ENCODE results near the gene TMEM231.
A peak's percentile ranks its signal among the peaks of the same experiment; 100 is the strongest.
"Not testable (repeated sequence)": the region's sequence is repeated elsewhere in the genome, so short reads cannot be mapped to it uniquely, and the experiment has no call there.

The TMEM231 gene

DNA sequence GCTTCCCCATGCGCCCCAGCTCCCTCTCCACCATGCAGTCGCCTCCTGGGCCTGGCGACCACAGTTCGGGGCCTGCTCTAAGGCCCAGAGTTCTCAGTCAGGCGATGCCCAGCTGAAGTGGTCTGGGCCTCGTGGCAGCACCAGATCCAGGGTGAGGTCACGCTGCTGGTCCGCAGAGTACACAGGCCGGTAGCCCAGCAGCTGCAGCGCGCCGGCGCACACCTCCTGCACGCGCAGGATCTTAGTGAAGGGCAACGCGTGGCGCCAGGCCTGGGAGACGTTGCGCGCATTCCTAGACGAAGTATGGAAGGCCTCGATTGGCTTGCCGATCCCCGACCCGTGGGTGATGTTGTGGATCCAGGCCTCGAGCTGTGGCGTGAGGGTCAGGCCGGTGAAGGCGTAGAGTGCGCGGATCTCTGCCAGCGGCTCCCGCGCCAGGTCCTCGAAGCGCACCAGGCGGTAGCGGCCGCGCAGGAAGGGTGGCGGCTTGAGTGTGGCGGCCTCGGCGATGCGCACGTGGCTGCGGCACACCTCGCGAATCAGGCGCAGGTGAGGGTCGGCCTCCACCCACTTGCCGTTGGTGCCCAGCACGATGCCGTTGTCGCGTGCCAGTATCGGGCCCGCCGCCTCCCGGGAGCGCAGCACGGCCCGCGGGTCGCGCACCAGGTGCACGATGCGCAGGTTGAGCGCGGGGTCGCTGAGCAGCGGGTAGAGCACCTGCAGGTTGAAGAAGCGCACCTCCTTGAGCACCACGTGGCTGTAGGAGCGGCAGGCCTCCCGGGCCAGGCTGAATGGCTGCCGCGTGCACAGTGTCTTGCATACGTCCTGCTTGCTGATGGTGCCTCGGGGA is 26.8 kb downstream of the TMEM231 start:
- no peak for DNase-seq

DNA sequence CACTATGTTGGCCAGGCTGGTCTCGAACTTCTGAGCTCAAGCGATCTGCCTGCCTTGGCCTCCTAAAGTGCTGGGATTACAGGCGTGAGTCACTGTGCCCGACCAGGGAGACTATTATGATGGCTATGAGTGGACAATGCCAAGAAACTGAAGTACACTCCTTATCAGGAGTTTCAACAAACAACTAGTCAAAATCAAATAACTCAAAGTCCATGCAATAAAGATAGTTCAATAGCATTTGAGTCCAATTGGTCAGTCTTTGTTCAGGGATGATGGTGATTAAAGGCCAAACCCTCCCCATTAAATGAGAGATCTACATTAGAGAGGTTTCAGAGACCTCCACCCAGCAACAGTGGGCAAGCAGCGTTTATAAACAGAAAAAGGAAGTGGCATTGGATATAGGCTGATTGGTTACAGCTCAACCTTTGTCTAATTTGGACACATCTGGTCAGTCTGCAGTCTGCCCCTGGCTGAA is 28.2 kb downstream of the TMEM231 start:
- no peak for DNase-seq

- DNase-seq = no peak
Observed at GRCh38 chr16:75526032-75526790, 29.8 kb downstream of the TMEM231 start.

GRCh38 chr16:75519175-75519574 is 36.9 kb downstream of the TMEM231 start:
- DNase-seq = no peak

- DNase-seq = not testable (repeated sequence)
Observed at GRCh38 chr16:75516189-75516966, 39.7 kb downstream of the TMEM231 start.

DNA sequence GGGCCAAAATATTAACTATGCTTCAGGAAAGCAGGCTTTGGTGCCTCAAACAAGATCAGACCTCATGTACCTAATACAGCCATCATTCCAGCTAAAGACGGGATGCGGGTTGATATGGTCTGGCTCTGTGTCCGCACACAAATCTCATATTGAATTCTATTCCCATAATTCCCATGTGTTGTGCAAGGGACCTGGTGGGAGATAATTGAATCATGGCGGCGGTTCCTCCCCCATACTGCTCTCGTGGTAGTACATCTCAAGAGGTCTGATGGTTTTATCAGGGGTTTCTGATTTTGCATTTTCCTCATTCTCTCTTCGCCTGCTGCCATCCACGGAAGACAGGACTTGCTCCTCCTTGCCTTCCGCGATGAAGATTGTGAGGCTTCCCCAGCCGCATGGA is 41.8 kb downstream of the TMEM231 start:
- DNase-seq = no peak

DNA sequence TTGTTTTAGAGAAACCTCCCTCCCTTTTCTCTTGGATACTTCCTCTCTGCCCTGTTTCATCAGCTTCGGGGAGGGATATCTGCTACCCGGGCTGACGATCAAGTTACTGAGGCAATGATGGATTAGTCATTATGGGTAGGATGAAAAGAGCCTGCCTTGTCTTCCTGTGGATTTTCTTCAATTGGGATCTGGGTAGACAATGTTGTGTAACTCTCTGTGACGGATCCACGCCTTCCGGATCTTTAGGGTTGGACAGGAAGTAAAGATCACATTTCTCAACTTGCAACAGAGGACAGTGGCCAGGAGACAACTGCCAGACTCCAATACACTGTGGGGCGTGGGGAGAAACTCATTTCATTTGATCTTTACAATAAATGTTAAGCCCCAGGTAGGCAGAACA is 49.5 kb downstream of the TMEM231 start:
- no peak for DNase-seq

- no peak for DNase-seq
Observed at GRCh38 chr16:75506107-75506506, 49.9 kb downstream of the TMEM231 start.

DNA sequence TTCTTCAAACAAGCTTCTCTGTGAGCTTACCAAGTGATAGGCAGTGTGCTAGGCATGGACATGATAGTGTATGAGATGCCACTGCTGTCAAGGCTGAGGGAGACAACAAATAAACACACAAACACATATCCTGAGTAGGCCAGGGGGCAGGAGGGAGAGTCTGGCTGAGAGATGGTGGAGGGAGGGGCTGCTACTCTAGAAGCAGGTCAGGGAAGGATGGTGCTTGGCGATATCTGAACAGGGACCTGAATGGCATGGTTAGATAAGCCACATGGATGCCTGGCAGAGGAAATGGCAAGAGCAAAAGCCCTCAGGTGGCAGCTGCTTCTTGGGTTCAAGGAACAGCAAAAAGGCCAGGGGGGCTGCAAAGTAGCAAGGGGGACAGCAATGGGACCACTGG is 52.3 kb downstream of the TMEM231 start:
- no peak for DNase-seq

GRCh38 chr16:75502916-75503605 is 53.0 kb downstream of the TMEM231 start:
- DNase-seq = no peak

DNA sequence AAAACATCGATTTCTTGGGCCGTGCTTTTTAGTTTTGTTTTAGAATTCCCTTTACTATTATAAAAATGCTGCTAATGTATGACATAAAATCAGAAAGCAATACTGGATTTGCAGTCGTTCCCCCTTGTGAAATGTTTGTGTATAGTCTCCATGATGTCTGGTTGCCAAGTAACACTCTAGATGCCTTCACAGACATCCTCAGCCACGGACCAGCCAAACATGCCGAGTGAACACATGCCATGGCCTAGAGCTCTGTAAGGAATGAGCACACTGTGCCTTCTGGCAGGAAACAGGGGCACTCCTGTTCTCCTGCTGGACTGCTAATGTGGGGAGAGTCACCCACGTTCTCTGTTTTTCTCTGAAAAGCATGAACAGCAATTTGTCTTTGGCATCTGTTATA is 54.2 kb downstream of the TMEM231 start:
- DNase-seq = not testable (repeated sequence)

DNA sequence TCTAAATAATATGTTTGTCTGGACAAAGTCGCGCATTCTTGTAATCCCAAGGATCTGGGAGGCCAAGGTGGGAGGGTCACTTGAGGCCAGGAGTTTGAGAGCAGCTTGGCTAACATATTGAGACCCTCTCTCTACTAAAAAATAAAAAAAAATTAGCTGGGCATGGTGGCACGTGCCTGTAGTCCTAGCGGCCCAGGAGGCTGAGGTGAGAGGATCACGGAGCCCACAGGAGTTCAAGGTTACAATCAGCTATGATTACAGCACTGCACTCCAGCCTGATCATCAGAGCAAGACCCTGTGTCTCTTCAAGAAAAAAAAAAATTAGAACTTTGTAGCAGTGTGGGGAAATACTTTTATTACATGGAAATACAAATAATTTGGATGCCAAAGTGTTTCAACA is 54.7 kb downstream of the TMEM231 start:
- no peak for DNase-seq

GRCh38 chr16:75498605-75499322 is 57.3 kb downstream of the TMEM231 start:
- peak; percentile 64 for DNase-seq

DNA sequence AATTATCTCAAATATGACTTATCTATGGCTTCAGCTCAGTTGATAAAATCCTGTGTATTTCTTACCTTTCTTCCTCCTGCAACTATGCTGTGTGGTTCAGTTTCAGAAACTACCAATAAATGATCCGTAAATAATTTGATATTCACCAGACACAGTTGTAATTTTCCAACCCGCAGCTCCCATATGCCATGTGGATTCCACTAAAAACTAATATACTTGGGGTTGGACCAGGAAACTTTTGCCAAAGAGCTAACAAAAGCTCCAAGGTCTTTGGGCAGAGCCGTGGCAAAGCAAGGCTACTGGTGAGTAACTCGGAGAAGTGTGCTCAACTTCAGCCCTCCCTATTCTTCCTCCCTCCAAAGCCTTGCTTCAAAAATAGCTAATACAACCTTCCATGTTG is 58.5 kb downstream of the TMEM231 start:
- DNase-seq = no peak

GRCh38 chr16:75495076-75495674 is 60.9 kb downstream of the TMEM231 start, which contains the start of gene CHST6:
Gene CHST6 (minus strand): TSS chr16:75495441. CDS start chr16:75479828, 15,613 bp downstream.
- no peak for DNase-seq

DNA sequence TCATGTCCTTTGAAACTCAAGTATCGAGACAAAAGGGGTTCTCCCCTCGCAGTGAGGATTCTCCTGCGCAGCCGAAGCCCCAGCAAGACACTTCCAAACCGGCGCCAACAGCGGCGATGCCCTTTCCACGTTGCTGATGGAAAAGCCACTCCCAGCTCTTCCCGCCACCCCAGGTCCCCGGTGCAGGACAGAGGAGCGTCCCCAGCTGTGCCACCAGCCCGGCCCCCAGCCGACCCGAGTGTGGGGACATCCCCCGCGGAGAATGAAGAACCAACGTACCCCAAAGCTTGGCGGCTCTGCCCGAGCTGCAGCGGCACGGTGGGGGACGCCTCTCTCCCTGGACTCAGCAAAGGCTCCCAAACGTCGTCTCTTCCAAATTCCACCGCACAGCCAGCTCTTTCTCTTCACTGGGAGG is 61.4 kb downstream of the TMEM231 start:
- DNase-seq = no peak

GRCh38 chr16:75494184-75494583 is 61.9 kb downstream of the TMEM231 start:
- DNase-seq = no peak

DNA sequence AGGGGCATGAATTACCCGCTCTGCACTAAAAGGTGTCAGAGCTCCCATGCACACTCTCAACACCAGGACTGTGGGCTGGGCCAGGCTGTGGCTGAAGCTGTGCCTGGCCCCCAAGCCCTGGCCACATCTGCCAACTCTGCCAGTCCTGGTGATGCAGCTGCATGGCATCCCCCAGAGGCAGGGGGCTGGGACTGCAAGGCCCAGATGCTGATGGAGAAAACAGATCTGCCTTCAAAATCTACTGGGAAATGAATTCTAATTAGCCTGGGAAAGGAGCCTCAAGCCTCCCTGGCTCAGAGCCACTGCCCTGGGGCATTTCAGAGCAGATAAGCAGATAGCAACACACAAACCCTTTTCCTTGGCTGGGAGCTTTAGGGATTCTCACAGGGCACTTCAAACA is 64.2 kb downstream of the TMEM231 start:
- peak; percentile 11 for DNase-seq

DNA sequence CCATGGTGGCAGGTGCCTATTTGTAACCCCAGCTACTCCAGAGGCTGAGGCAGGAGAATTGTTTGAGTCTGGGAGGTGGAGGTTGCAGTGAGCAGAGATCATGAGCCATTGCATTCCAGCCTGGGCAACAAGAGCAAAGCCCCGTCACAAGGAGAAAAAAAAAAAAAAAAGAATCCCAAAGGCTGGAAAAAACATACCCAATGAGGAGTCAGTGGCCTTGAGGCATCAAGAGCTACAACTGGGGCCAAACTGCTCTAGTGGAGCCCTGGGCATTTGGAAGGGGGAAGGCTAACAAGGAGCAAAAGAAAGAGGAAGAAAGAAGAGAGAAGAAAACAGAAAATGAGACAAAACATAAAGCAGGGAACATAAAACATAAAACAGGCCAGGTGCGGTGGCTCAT is 67.7 kb downstream of the TMEM231 start:
- DNase-seq = no peak

Data from SHP77 treated with DMSO at 0.1 percent for 48 hours (cell line).